ENCODE results near the gene AHI1. TPM values are rescaled to one million over a fixed set of nuclear protein-coding genes. Genes with fewer than 3 reads are reported as not detected.

AHI1 gene
- total RNA-seq, 2 donors from 2014 or later = 18.0 to 37.9 TPM

DNA sequence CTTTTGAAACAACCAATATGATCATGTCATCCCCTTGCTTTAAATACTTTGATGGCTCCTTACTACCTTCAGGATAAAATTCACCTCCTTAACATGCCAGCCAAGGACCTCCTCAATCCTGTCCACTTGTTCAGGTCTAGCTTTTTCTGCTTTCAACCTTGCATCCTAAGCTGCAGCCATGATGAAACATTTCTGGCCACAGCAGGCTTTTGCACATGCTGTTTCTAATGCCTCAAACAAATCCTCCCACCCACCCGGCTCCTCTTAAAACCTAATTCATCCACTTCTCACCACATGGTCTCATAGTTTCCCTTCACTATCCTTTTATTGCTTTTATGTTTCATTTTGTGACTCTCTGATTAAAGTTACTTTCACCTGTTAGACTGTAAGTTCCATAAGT, 191.9 kb downstream of the AHI1 start:
- Histone ChIP-seq H3K27me3 (replicated peaks; ENCODE audit: insufficient read depth) (no peaks in the 10 kb centered on the region), H3K36me3 (no peaks in the 10 kb centered on the region), H3K9me3 (no peaks in the 10 kb centered on the region), H3K4me1 (replicated peaks) (no peaks in the 10 kb centered on the region), H3K27ac (no peak overlapping the region), H3K4me3 (no peak overlapping the region)
- intact Hi-C loops (cut with DNase I) = no loop called here
- no peak for DNase-seq (ENCODE audit: low spot score)
- WGBS = 91% methylated on average over 1 of the region's 1 CpG
- TF ChIP-seq POLR2AphosphoS5 (IDR thresholded peaks at IDR 0.05) (no peak), POLR2A (IDR thresholded peaks at IDR 0.05) (no peak), CTCF (IDR thresholded peaks at IDR 0.05) (no peak)

DNA sequence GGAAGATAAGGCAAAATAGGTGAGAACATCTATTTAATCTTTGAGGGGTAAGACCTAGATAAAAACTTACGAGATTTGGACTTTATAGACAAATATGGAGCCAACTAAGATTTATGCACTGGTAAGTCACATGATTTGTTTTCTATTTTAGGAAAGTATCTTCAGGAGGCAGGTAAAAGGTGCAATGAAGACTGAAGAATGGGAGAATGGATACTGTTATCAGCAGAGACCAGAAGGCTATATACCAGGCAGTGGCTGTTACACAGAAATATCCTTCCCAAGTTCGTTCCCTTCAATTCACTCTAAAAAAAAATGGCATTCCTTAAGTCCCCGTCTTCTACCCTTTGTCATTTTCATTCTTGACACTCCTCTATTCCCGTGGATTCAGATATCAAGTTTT, 192.7 kb downstream of the AHI1 start:
- intact Hi-C loops (cut with DNase I) = no loop called here
- Histone ChIP-seq H3K4me3 (no peak overlapping the region), H3K4me1 (replicated peaks) (no peaks in the 10 kb centered on the region), H3K9me3 (no peaks in the 10 kb centered on the region), H3K36me3 (no peaks in the 10 kb centered on the region), H3K27ac (no peak overlapping the region), H3K27me3 (replicated peaks; ENCODE audit: insufficient read depth) (no peaks in the 10 kb centered on the region)
- no peak for DNase-seq (ENCODE audit: low spot score)
- WGBS = 93% methylated on average over 4 of the region's 4 CpGs
- TF ChIP-seq CTCF (IDR thresholded peaks at IDR 0.05) (no peak), POLR2AphosphoS5 (IDR thresholded peaks at IDR 0.05) (no peak), POLR2A (IDR thresholded peaks at IDR 0.05) (no peak)

DNA sequence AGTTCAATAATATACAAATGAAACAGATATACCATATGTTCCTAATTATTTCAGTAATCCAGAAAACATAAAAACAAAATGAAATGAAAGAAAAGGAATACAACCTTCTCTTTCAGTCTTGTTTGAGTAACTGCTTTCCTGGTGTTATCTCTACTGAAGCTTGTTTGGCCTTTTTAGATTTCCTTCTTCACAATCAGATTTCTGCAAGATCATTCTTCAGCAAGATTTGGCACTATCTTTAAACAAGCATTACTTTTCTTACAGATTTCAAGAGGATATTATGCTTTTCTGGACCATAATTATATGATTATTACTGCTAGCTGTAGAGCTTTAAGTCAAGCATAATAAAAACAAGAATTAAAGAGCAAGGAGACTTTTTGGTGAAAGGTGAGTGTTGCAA, 196.2 kb downstream of the AHI1 start:
- H3K36me3 ChIP-seq = no peaks in the 10 kb centered on the region
- DNase-seq (ENCODE audit: low spot score) = no peak
- intact Hi-C loops (cut with DNase I) = no loop called here
- TF ChIP-seq CTCF (IDR thresholded peaks at IDR 0.05) = no peak
- no peak overlapping the region for H3K27ac ChIP-seq
- no peaks in the 10 kb centered on the region for H3K4me1 ChIP-seq (replicated peaks)
- no peak overlapping the region for H3K4me3 ChIP-seq
- H3K9me3 ChIP-seq = no peaks in the 10 kb centered on the region
- no peaks in the 10 kb centered on the region for H3K27me3 ChIP-seq (replicated peaks; ENCODE audit: insufficient read depth)

GRCh38 chr6:135300576-135300975, 197.0 kb downstream of the AHI1 start:
- Histone ChIP-seq H3K36me3 (no peaks in the 10 kb centered on the region), H3K4me1 (replicated peaks) (no peaks in the 10 kb centered on the region), H3K27me3 (replicated peaks; ENCODE audit: insufficient read depth) (no peaks in the 10 kb centered on the region), H3K9me3 (no peaks in the 10 kb centered on the region), H3K27ac (no peak overlapping the region), H3K4me3 (no peak overlapping the region)
- intact Hi-C loops (cut with DNase I) = no loop called here
- DNase-seq (ENCODE audit: low spot score) = no peak
- no peak for TF ChIP-seq CTCF (IDR thresholded peaks at IDR 0.05)
- no peak for TF ChIP-seq POLR2A (IDR thresholded peaks at IDR 0.05)
- no peak for TF ChIP-seq POLR2AphosphoS5 (IDR thresholded peaks at IDR 0.05)

- TF ChIP-seq POLR2AphosphoS5 (IDR thresholded peaks at IDR 0.05) (no peak), POLR2A (IDR thresholded peaks at IDR 0.05) (no peak), CTCF (IDR thresholded peaks at IDR 0.05) (no peak)
- WGBS = 43% methylated on average over 2 of the region's 2 CpGs
- Histone ChIP-seq H3K4me3 (no peak overlapping the region), H3K4me1 (replicated peaks) (no peaks in the 10 kb centered on the region), H3K27me3 (replicated peaks; ENCODE audit: insufficient read depth) (no peaks in the 10 kb centered on the region), H3K27ac (no peak overlapping the region), H3K9me3 (no peaks in the 10 kb centered on the region), H3K36me3 (no peaks in the 10 kb centered on the region)
- DNase-seq (ENCODE audit: low spot score) = no peak
- intact Hi-C loops (cut with DNase I) = no loop called here
These were observed 198.3 kb downstream of the AHI1 start for GRCh38 chr6:135299256-135299655.
